Measurements from ENCODE around the gene CYP26B1. TPM values are rescaled to one million over a fixed set of nuclear protein-coding genes. Genes with fewer than 3 reads are reported as not detected.
A peak's percentile ranks its signal among the peaks of the same experiment; 100 is the strongest.

The CYP26B1 gene
- total and polyA plus RNA-seq, 2 donors from 2014 or later: 2.5 to 3.1 TPM

GRCh38 chr2:72185206-72185605 lies 37.5 kb upstream of the CYP26B1 start:
- Histone ChIP-seq H3K27ac (ENCODE audit: low read depth in 2 of 2, low read length in 2 of 2) (no peak overlapping the region), H3K9ac (ENCODE audit: low read length in 3 of 3) (no peak overlapping the region), H3K9me3 (ENCODE audit: control insufficient read depth in 2 of 3, insufficient read depth in 1 of 3, low read length in 3 of 3) (no peaks in the 10 kb centered on the region), H3K27me3 (ENCODE audit: control insufficient read depth, insufficient read depth, low read length) (no peaks in the 10 kb centered on the region), H3K4me1 (ENCODE audit: control insufficient read depth in 2 of 3, insufficient read depth in 2 of 3, low read depth in 1 of 3, low read length in 3 of 3) (peaks cover 0 to 8% (median 2%) of the 10 kb centered on the region in 3 donors), H3K36me3 (ENCODE audit: control insufficient read depth in 2 of 3, insufficient read depth in 3 of 3, low read length in 3 of 3) (no peaks in the 10 kb centered on the region), H3K4me3 (ENCODE audit: low read length in 3 of 3) (no peak overlapping the region)
- intact Hi-C loops (cut with DNase I): no loop called here
- peak in 1 of 5 donors; percentile 18 for DNase-seq
- FAIRE-seq: no peak
- no peak for TF ChIP-seq CTCF (IDR thresholded peaks at IDR 0.05; ENCODE audit: borderline replicate concordance, extremely low read depth, insufficient read depth)

GRCh38 chr2:72183466-72183865 lies 35.8 kb upstream of the CYP26B1 start:
- DNase-seq (no peak), FAIRE-seq (no peak)
- Histone ChIP-seq H3K4me3 (ENCODE audit: low read length in 3 of 3) (no peak overlapping the region), H3K27ac (ENCODE audit: low read depth in 2 of 2, low read length in 2 of 2) (no peak overlapping the region), H3K27me3 (ENCODE audit: control insufficient read depth, insufficient read depth, low read length) (no peaks in the 10 kb centered on the region), H3K36me3 (ENCODE audit: control insufficient read depth in 2 of 3, insufficient read depth in 3 of 3, low read length in 3 of 3) (peaks cover 0 to 5% (median 4%) of the 10 kb centered on the region in 3 donors), H3K4me1 (ENCODE audit: control insufficient read depth in 2 of 3, insufficient read depth in 2 of 3, low read depth in 1 of 3, low read length in 3 of 3) (peaks cover 0 to 8% (median 2%) of the 10 kb centered on the region in 3 donors), H3K9me3 (ENCODE audit: control insufficient read depth in 2 of 3, insufficient read depth in 1 of 3, low read length in 3 of 3) (no peaks in the 10 kb centered on the region), H3K9ac (ENCODE audit: low read length in 3 of 3) (no peak overlapping the region)
- no peak for TF ChIP-seq CTCF (IDR thresholded peaks at IDR 0.05; ENCODE audit: borderline replicate concordance, extremely low read depth, insufficient read depth)
- intact Hi-C loops (cut with DNase I): no loop called here

GRCh38 chr2:72183016-72183415 lies 35.4 kb upstream of the CYP26B1 start:
- H3K4me1 ChIP-seq (ENCODE audit: control insufficient read depth in 2 of 3, insufficient read depth in 2 of 3, low read depth in 1 of 3, low read length in 3 of 3): peaks cover 0 to 8% (median 2%) of the 10 kb centered on the region in 3 donors
- peak in 3 of 5 donors; percentile 40 to 83 (median 80) for DNase-seq
- H3K27ac ChIP-seq (ENCODE audit: low read depth in 2 of 2, low read length in 2 of 2): no peak overlapping the region
- H3K27me3 ChIP-seq (ENCODE audit: control insufficient read depth, insufficient read depth, low read length): no peaks in the 10 kb centered on the region
- no peak overlapping the region for H3K9ac ChIP-seq (ENCODE audit: low read length in 3 of 3)
- intact Hi-C loops (cut with DNase I): no loop called here
- peaks cover 0 to 7% (median 6%) of the 10 kb centered on the region in 3 donors for H3K36me3 ChIP-seq (ENCODE audit: control insufficient read depth in 2 of 3, insufficient read depth in 3 of 3, low read length in 3 of 3)
- no peak overlapping the region for H3K4me3 ChIP-seq (ENCODE audit: low read length in 3 of 3)
- no peaks in the 10 kb centered on the region for H3K9me3 ChIP-seq (ENCODE audit: control insufficient read depth in 2 of 3, insufficient read depth in 1 of 3, low read length in 3 of 3)
- FAIRE-seq: no peak
- TF ChIP-seq CTCF (IDR thresholded peaks at IDR 0.05; ENCODE audit: borderline replicate concordance, extremely low read depth, insufficient read depth): no peak

DNA sequence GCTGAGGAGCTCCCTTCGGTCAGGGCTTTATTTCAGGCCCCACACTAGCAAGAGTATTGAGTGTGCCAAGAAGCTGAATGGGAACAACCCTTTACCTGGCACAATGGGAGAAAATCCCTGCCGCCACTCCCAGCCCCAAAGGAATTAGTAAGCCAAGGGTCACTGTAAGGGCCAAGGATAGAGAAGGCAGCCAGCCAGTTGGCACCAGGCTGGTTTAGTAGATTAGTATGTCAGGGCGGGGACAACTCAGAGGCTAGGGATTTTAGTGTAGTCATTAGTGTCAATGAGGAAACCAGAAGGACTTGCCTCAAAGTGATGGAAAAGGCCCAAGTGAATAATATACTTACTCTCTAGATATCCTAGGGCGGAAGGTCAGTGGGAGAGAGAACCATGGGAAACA lies 34.9 kb upstream of the CYP26B1 start:
- no peak for FAIRE-seq
- Histone ChIP-seq H3K4me1 (ENCODE audit: control insufficient read depth in 2 of 3, insufficient read depth in 2 of 3, low read depth in 1 of 3, low read length in 3 of 3) (peaks cover 0 to 8% (median 2%) of the 10 kb centered on the region in 3 donors), H3K27me3 (ENCODE audit: control insufficient read depth, insufficient read depth, low read length) (no peaks in the 10 kb centered on the region), H3K9me3 (ENCODE audit: control insufficient read depth in 2 of 3, insufficient read depth in 1 of 3, low read length in 3 of 3) (no peaks in the 10 kb centered on the region), H3K9ac (ENCODE audit: low read length in 3 of 3) (no peak overlapping the region), H3K4me3 (ENCODE audit: low read length in 3 of 3) (no peak overlapping the region), H3K36me3 (ENCODE audit: control insufficient read depth in 2 of 3, insufficient read depth in 3 of 3, low read length in 3 of 3) (peaks cover 0 to 7% (median 6%) of the 10 kb centered on the region in 3 donors), H3K27ac (ENCODE audit: low read depth in 2 of 2, low read length in 2 of 2) (no peak overlapping the region)
- no peak for TF ChIP-seq CTCF (IDR thresholded peaks at IDR 0.05; ENCODE audit: borderline replicate concordance, extremely low read depth, insufficient read depth)
- intact Hi-C loops (cut with DNase I): no loop called here
- no peak for DNase-seq

All from kidney (tissue), 14 donors.